ENCODE results near the gene PLEKHA4. TPM values are rescaled to one million over a fixed set of nuclear protein-coding genes. Genes with fewer than 3 reads are reported as not detected.
"Not testable (repeated sequence)": the region's sequence is repeated elsewhere in the genome, so short reads cannot be mapped to it uniquely, and the experiment has no call there.

The PLEKHA4 gene
- total RNA-seq, 1 experiment from 2014 or later, result 14.8 TPM

DNA sequence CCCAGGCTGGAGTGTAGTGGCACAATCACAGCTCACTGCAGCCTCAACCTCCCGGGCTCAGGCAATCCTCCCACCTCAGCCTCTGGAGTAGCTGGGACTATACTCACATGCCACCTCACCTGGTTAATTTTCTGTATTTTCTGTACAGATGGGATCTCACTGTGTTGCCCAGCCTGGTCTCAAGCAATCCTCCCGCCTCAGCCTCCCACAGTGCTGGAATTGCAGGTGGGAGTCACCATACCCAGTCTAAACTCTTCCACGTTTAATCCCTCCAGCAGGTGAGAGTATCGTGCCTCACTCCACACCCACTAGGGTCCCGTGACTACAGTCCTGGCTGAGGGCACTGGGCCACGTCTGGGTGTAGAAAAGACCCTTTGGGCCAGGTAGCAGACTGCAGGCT, 74.1 kb downstream of the PLEKHA4 start:
- ATAC-seq (no peak), DNase-seq (ENCODE audit: low spot score) (no peak)
- Mint-ChIP-seq H3K4me3 (peak overlapping the region; percentile 96; the same call in 1 of the 2 replicates), H3K36me3 (no peaks in the 10 kb centered on the region), H3K4me1 (peaks cover 16% of the 10 kb centered on the region), H3K27me3 (ENCODE audit: low read depth) (no peaks in the 10 kb centered on the region; the same call in none of the 2 replicates), H3K27ac (no peak overlapping the region), H3K9me3 (no peaks in the 10 kb centered on the region)
- TF ChIP-seq FOXP1 (CRISPR knock-in tag; IDR thresholded peaks at IDR 0.05; ENCODE audit: borderline replicate concordance) (0 out of 2 replicates have a peak, but pooled peaks have one; percentile 11), GABPB1 (CRISPR knock-in tag; IDR thresholded peaks at IDR 0.05) (no peak), ZNF121 (CRISPR knock-in tag; IDR thresholded peaks at IDR 0.05) (peak; percentile 88)
- CTCF ChIA-PET, result interaction anchor here (0.7 to 6.7 kb wide), 7 partner anchors 9 to 997 kb away, joined by 3 to 132 read pairs (median 5); partner anchors contain the start of genes BCAT2 and HSD17B14
- POLR2A ChIA-PET, result interaction anchor here (0.7 to 1.6 kb wide), 2 partner anchors 12 to 44 kb away, joined by 3 to 11 read pairs; no protein-coding TSS in a partner anchor

DNA sequence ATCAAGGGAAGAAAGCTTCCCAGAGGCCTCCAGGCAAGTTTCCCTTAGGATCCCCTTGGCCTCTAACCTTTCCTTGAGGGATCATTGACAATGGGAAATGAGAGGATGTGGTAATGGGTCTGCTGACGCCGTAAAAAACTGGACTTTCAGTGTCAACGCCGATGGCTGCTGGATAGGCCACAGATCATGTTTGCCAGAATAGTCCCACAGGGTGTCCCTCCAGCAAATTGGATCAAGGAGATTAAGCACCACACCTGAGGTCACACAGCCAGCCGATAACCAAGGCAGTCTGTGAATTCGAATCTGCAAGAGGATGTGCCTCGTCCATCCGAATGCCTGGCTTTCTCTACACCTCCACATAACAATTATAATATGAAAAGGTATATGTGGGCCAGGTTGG, 75.1 kb downstream of the PLEKHA4 start:
- Mint-ChIP-seq H3K36me3 (no peaks in the 10 kb centered on the region), H3K4me3 (no peak overlapping the region), H3K9me3 (no peaks in the 10 kb centered on the region), H3K4me1 (peaks cover 7% of the 10 kb centered on the region), H3K27me3 (ENCODE audit: low read depth) (no peaks in the 10 kb centered on the region; the same call in none of the 2 replicates), H3K27ac (no peak overlapping the region)
- ChIA-PET POLR2A (no interaction called here), CTCF (interaction anchor here (0.8 to 6.7 kb wide), 7 partner anchors 10 to 54 kb away, joined by 4 to 132 read pairs (median 5); partner anchors contain the start of genes BCAT2 and HSD17B14)
- no peak for ATAC-seq
- no peak for TF ChIP-seq ZNF671 (CRISPR knock-in tag; IDR thresholded peaks at IDR 0.05)
- TF ChIP-seq NFYB (CRISPR knock-in tag; conservative IDR thresholded peaks at IDR 0.05; ENCODE audit: low read depth), result no peak
- TF ChIP-seq SOX15 (CRISPR knock-in tag; IDR thresholded peaks at IDR 0.05), result no peak
- DNase-seq (ENCODE audit: low spot score), result no peak

DNA sequence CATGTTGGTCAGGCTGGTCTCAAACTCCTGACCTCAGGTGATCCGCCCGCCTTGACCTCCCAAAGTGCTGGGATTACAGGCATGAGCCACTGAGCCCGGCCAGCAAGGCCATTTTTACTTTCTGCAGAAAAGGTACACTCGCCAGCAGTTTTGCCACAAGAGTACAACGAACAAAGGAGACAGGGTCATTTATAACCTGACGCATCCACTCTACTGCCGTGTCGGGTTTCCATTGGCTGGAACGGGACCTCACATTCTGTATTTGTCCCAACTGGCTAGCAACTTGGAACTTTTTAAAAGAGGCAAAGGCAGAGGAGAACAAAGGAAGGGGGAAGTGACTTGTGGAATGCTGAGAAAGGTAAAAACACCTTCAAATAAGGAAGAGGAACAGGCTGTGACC, 81.1 kb downstream of the PLEKHA4 start:
- ChIA-PET CTCF (interaction anchor here (0.7 to 4.6 kb wide), 16 partner anchors 8 to 244 kb away, joined by 4 to 76 read pairs (median 10); partner anchors contain the start of genes BCAT2, CA11, FUT2 and HSD17B14), POLR2A (interaction anchor here (0.7 to 1.1 kb wide), 2 partner anchors 32 to 141 kb away, joined by 3 read pairs; partner anchors contain the start of gene CA11)
- H3K36me3 Mint-ChIP-seq; H3K4me3 Mint-ChIP-seq; H3K27me3 Mint-ChIP-seq (ENCODE audit: low read depth); DNase-seq (ENCODE audit: low spot score); ATAC-seq; H3K4me1 Mint-ChIP-seq; H3K9me3 Mint-ChIP-seq: not testable (repeated sequence)
- peak overlapping the region; percentile 46; the same call in 1 of the 2 replicates for H3K27ac Mint-ChIP-seq

Other genes with a start within 250 kb of the PLEKHA4 start
- 1,712 to 1,987 TPM (median 1,909 TPM) in 3 replicates for gene RPL18, start 249.4 kb downstream of the PLEKHA4 start, total RNA-seq (2021)
- gene SPHK2, start 249.1 kb downstream of the PLEKHA4 start, total RNA-seq (2021), result 46.7 to 64.6 TPM (median 48.4 TPM) in 3 replicates
- gene DBP, start 231.2 kb downstream of the PLEKHA4 start, total RNA-seq (2021), result 10.5 to 12.0 TPM (median 11.4 TPM) in 3 replicates
- 41.4 to 53.7 TPM (median 47.5 TPM) in 3 replicates for gene CA11, start 222.4 kb downstream of the PLEKHA4 start, total RNA-seq (2021)
- 0.28 to 0.39 TPM (median 0.37 TPM) in 3 replicates for gene NTN5, start 195.6 kb downstream of the PLEKHA4 start, total RNA-seq (2021)
- 5.9 to 6.8 TPM (median 6.5 TPM) in 3 replicates for gene FUT2, start 172.6 kb downstream of the PLEKHA4 start, total RNA-seq (2021)
- 1.4 to 2.2 TPM (median 1.6 TPM) in 3 replicates for gene MAMSTR, start 148.9 kb downstream of the PLEKHA4 start, total RNA-seq (2021)
- 4.4 to 5.4 TPM (median 5.2 TPM) in 3 replicates for gene RASIP1, start 128.0 kb downstream of the PLEKHA4 start, total RNA-seq (2021)
- 1.3 to 2.2 TPM (median 1.3 TPM) in 3 replicates for gene IZUMO1, start 121.7 kb downstream of the PLEKHA4 start, total RNA-seq (2021)
- 9.9 to 11.5 TPM (median 10.1 TPM) in 3 replicates for gene FUT1, start 116.0 kb downstream of the PLEKHA4 start, total RNA-seq (2021)
- gene FGF21, start 113.1 kb downstream of the PLEKHA4 start, total RNA-seq (2021), result 0.21 to 0.44 TPM (median 0.26 TPM) in 3 replicates
- gene BCAT2, start 57.6 kb downstream of the PLEKHA4 start, total RNA-seq (2021), result 38.7 to 48.5 TPM (median 47.7 TPM) in 3 replicates
- gene HSD17B14, start 32.1 kb downstream of the PLEKHA4 start, total RNA-seq (2021), result 11.4 to 18.2 TPM (median 17.0 TPM) in 3 replicates
- 17.0 to 19.5 TPM (median 17.9 TPM) in 3 replicates for gene PPP1R15A, start 3.8 kb upstream of the PLEKHA4 start, total RNA-seq (2021)
- gene TULP2, start 30.1 kb upstream of the PLEKHA4 start, total RNA-seq (2021), result 3.1 to 5.6 TPM (median 3.9 TPM) in 3 replicates
- 145 to 153 TPM (median 149 TPM) in 3 replicates for gene NUCB1, start 31.7 kb upstream of the PLEKHA4 start, total RNA-seq (2021)
- 3.0 to 3.4 TPM (median 3.1 TPM) in 3 replicates for gene DHDH, start 65.1 kb upstream of the PLEKHA4 start, total RNA-seq (2021)
- 346 to 387 TPM (median 351 TPM) in 3 replicates for gene BAX, start 86.3 kb upstream of the PLEKHA4 start, total RNA-seq (2021)
- 1,061 to 1,225 TPM (median 1,202 TPM) in 3 replicates for gene FTL, start 96.7 kb upstream of the PLEKHA4 start, total RNA-seq (2021)
- 45.9 to 52.0 TPM (median 46.1 TPM) in 3 replicates for gene GYS1, start 124.7 kb upstream of the PLEKHA4 start, total RNA-seq (2021)
- gene RUVBL2, start 125.3 kb upstream of the PLEKHA4 start, total RNA-seq (2021), result 168 to 178 TPM (median 169 TPM) in 3 replicates
- 1.3 TPM in 1 of 3 replicates, not detected in the others for gene LHB, start 148.5 kb upstream of the PLEKHA4 start, total RNA-seq (2021)
- gene CGB3, start 155.7 kb upstream of the PLEKHA4 start, total RNA-seq (2021), result not detected in 3 replicates
- 1.1 to 1.2 TPM in 2 of 3 replicates, not detected in the other for gene CGB2, start 163.3 kb upstream of the PLEKHA4 start, total RNA-seq (2021)
- 0.87 TPM in 1 of 3 replicates, not detected in the others for gene CGB1, start 168.3 kb upstream of the PLEKHA4 start, total RNA-seq (2021)
- 0.30 to 0.62 TPM (median 0.35 TPM) in 3 replicates for gene CGB5, start 175.2 kb upstream of the PLEKHA4 start, total RNA-seq (2021)
- gene CGB8, start 180.5 kb upstream of the PLEKHA4 start, total RNA-seq (2021), result 0.31 TPM in 1 of 3 replicates, not detected in the others
- gene CGB7, start 189.1 kb upstream of the PLEKHA4 start, total RNA-seq (2021), result 1.6 to 2.9 TPM (median 2.7 TPM) in 3 replicates
- 3.9 to 7.7 TPM (median 5.0 TPM) in 3 replicates for gene NTF4, start 196.2 kb upstream of the PLEKHA4 start, total RNA-seq (2021)
- 0.09 TPM in 3 replicates for gene KCNA7, start 204.1 kb upstream of the PLEKHA4 start, total RNA-seq (2021)
- 253 to 267 TPM (median 266 TPM) in 3 replicates for gene SNRNP70, start 216.8 kb upstream of the PLEKHA4 start, total RNA-seq (2021)
- 5.1 to 5.7 TPM (median 5.1 TPM) in 3 replicates for gene LIN7B, start 245.8 kb upstream of the PLEKHA4 start, total RNA-seq (2021)

Measured in WTC11 (cell line).